ENCODE measurements around the gene SLC35A3. TPM values are rescaled to one million over a fixed set of nuclear protein-coding genes. Genes with fewer than 3 reads are reported as not detected.

Gene SLC35A3
- total and polyA plus RNA-seq, 10 of the 15 experiments (the other 5 are each of a cell fraction or from before 2014, with no cell fraction given) = 3.6 to 24.3 (median 15.4) TPM

DNA sequence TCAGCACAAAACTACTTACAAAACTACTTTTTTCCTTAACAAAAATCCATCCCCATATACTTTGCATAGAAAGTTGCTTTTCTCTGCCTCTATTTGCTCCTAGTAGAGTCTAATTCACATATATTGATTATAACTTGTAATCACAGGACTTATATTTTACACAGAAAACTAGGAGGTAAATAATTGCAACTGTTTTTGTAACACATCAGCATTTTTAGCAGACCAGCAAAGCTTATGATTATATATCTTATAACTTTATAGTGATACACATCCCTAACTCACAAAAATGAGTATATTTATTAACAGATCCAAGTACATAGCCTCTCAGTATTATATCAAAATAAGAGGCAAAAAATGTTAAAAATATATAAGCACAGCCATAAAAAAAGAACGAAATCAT is 17.3 kb upstream of the SLC35A3 start:
- FAIRE-seq (no peak), DNase-seq (ENCODE audit: low read depth, low spot score) (no peak), ATAC-seq (no peak)
- TF ChIP-seq WRNIP1 (IDR thresholded peaks at IDR 0.05; ENCODE audit: borderline replicate concordance, low read depth, low read length) = no peak
- ChIA-PET RAD21 (ENCODE audit: unreplicated experiment) (no interaction called here), POLR2A (no interaction called here), SMC1A (ENCODE audit: uncharacterized antibody, unreplicated experiment) (interaction anchor here (0.6 kb wide), 1 partner anchor 300 kb away, joined by 3 read pairs; no protein-coding TSS in a partner anchor), CTCF (interaction anchor here (0.7 to 1.3 kb wide), 2 partner anchors 14 to 1216 kb away, joined by 3 read pairs; no protein-coding TSS in a partner anchor)
- H3K4me2 ChIP-seq (ENCODE audit: control insufficient read depth, insufficient read depth) = no peak overlapping the region
- no peaks in the 10 kb centered on the region for H4K20me1 ChIP-seq (ENCODE audit: control insufficient read depth, insufficient read depth)
- no peak overlapping the region for H3K27ac ChIP-seq (ENCODE audit: control insufficient read depth, insufficient read depth)
- H3K4me1 ChIP-seq (ENCODE audit: control insufficient read depth, insufficient read depth, low read length) = no peaks in the 10 kb centered on the region
- H3K27me3 ChIP-seq (replicated peaks in 1 of 2; ENCODE audit: control insufficient read depth in 2 of 2, insufficient read depth in 2 of 2, low read length in 1 of 2) = no peaks in the 10 kb centered on the region
- no TSS peak for BruUV-seq (replicated peaks)
- H3K79me2 ChIP-seq (ENCODE audit: control insufficient read depth, insufficient read depth, low read length) = no peaks in the 10 kb centered on the region
- no peak overlapping the region for H3K4me3 ChIP-seq
- no peaks in the 10 kb centered on the region for H3K36me3 ChIP-seq (ENCODE audit: control insufficient read depth in 2 of 2, insufficient read depth in 2 of 2, low read length in 1 of 2)
- H3K9me3 ChIP-seq (replicated peaks; ENCODE audit: control insufficient read depth, insufficient read depth, low read length) = no peaks in the 10 kb centered on the region
- 4% methylated on average over 1 of the region's 1 CpG for WGBS (ENCODE audit: insufficient coverage, insufficient replicate concordance, low lambda C conversion rate, missing lambda C conversion rate)
- H2AFZ ChIP-seq (ENCODE audit: control insufficient read depth, low read depth, low read length) = no peak overlapping the region
- in situ Hi-C loops (cut with MboI) = no loop called here
- intact Hi-C loops (cut with micrococcal nuclease; ENCODE audit: unreplicated experiment) = no loop called here
- H3K9ac ChIP-seq (ENCODE audit: control insufficient read depth, insufficient read depth, low read length) = no peak overlapping the region

DNA sequence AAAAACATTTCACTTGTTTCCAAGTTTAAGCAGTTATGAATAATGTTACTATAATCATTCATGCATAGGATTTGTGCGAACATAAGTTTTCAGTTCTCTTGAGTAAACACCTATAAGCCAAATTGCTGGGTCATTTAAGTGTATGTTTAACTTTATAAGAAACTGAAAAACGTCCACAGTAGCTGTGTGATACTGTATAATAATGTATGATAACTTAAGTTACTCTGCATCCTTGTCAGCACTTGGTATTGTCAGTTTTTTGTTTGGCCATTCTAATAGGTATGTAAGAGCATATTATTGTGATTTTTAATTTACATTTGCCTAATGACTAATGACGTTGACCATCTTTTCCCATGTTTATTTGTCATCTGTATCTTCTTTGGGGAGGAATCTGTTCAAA is 14.4 kb upstream of the SLC35A3 start:
- Histone ChIP-seq H3K9ac (ENCODE audit: control insufficient read depth, insufficient read depth, low read length) (no peak overlapping the region), H3K4me1 (ENCODE audit: control insufficient read depth, insufficient read depth, low read length) (no peaks in the 10 kb centered on the region), H3K4me2 (ENCODE audit: control insufficient read depth, insufficient read depth) (no peak overlapping the region), H3K79me2 (ENCODE audit: control insufficient read depth, insufficient read depth, low read length) (no peaks in the 10 kb centered on the region), H3K27me3 (replicated peaks in 1 of 2; ENCODE audit: control insufficient read depth in 2 of 2, insufficient read depth in 2 of 2, low read length in 1 of 2) (no peaks in the 10 kb centered on the region), H3K9me3 (replicated peaks; ENCODE audit: control insufficient read depth, insufficient read depth, low read length) (no peaks in the 10 kb centered on the region), H3K27ac (ENCODE audit: control insufficient read depth, insufficient read depth) (no peak overlapping the region), H4K20me1 (ENCODE audit: control insufficient read depth, insufficient read depth) (no peaks in the 10 kb centered on the region), H3K4me3 (no peak overlapping the region), H3K36me3 (ENCODE audit: control insufficient read depth in 2 of 2, insufficient read depth in 2 of 2, low read length in 1 of 2) (no peaks in the 10 kb centered on the region), H2AFZ (ENCODE audit: control insufficient read depth, low read depth, low read length) (no peak overlapping the region)
- POLR2A ChIA-PET = no interaction called here
- RAD21 ChIA-PET (ENCODE audit: unreplicated experiment) = no interaction called here
- SMC1A ChIA-PET (ENCODE audit: uncharacterized antibody, unreplicated experiment) = no interaction called here
- in situ Hi-C loops (cut with MboI) (no loop called here), intact Hi-C loops (cut with micrococcal nuclease; ENCODE audit: unreplicated experiment) (no loop called here)
- no peak for DNase-seq (ENCODE audit: low read depth, low spot score)
- FAIRE-seq = no peak
- ATAC-seq = no peak
- 57% methylated on average over 3 of the region's 3 CpGs for WGBS (ENCODE audit: insufficient coverage, insufficient replicate concordance, low lambda C conversion rate, missing lambda C conversion rate)
- BruUV-seq (replicated peaks) = no TSS peak
- CTCF ChIA-PET = no interaction called here
- TF ChIP-seq SMC3 (IDR thresholded peaks at IDR 0.05; ENCODE audit: borderline replicate concordance, low read length) (no peak), FOXM1 (IDR thresholded peaks at IDR 0.05; ENCODE audit: low read depth, low read length) (no peak), EGR1 (IDR thresholded peaks at IDR 0.05; ENCODE audit: borderline replicate concordance in 1 of 2, low read depth in 2 of 2, low read length in 2 of 2) (no peak), KLF5 (IDR thresholded peaks at IDR 0.05; ENCODE audit: partially characterized antibody) (no peak), CBX5 (IDR thresholded peaks at IDR 0.05; ENCODE audit: low read depth) (no peak), GABPA (IDR thresholded peaks at IDR 0.05; ENCODE audit: low read depth) (no peak), ZNF207 (IDR thresholded peaks at IDR 0.05; ENCODE audit: borderline replicate concordance) (no peak), CHD2 (IDR thresholded peaks at IDR 0.05; ENCODE audit: borderline replicate concordance, low read depth, low read length) (no peak), RUNX3 (IDR thresholded peaks at IDR 0.05; ENCODE audit: low read length) (no peak)
- TF ChIP-seq, protein P1, sequence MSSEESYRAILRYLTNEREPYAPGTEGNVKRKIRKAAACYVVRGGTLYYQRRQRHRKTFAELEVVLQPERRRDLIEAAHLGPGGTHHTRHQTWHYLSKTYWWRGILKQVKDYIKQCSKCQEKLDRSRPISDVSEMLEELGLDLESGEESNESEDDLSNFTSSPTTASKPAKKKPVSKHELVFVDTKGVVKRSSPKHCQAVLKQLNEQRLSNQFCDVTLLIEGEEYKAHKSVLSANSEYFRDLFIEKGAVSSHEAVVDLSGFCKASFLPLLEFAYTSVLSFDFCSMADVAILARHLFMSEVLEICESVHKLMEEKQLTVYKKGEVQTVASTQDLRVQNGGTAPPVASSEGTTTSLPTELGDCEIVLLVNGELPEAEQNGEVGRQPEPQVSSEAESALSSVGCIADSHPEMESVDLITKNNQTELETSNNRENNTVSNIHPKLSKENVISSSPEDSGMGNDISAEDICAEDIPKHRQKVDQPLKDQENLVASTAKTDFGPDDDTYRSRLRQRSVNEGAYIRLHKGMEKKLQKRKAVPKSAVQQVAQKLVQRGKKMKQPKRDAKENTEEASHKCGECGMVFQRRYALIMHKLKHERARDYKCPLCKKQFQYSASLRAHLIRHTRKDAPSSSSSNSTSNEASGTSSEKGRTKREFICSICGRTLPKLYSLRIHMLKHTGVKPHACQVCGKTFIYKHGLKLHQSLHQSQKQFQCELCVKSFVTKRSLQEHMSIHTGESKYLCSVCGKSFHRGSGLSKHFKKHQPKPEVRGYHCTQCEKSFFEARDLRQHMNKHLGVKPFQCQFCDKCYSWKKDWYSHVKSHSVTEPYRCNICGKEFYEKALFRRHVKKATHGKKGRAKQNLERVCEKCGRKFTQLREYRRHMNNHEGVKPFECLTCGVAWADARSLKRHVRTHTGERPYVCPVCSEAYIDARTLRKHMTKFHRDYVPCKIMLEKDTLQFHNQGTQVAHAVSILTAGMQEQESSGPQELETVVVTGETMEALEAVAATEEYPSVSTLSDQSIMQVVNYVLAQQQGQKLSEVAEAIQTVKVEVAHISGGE (CRISPR knock-in tag; IDR thresholded peaks at IDR 0.05) = no peak
- TF ChIP-seq, protein P2, sequence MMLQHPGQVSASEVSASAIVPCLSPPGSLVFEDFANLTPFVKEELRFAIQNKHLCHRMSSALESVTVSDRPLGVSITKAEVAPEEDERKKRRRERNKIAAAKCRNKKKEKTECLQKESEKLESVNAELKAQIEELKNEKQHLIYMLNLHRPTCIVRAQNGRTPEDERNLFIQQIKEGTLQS (IDR thresholded peaks at IDR 0.05; ENCODE audit: borderline replicate concordance, extremely low read depth, low read depth, low read length) = no peak
- TF ChIP-seq, protein P3, sequence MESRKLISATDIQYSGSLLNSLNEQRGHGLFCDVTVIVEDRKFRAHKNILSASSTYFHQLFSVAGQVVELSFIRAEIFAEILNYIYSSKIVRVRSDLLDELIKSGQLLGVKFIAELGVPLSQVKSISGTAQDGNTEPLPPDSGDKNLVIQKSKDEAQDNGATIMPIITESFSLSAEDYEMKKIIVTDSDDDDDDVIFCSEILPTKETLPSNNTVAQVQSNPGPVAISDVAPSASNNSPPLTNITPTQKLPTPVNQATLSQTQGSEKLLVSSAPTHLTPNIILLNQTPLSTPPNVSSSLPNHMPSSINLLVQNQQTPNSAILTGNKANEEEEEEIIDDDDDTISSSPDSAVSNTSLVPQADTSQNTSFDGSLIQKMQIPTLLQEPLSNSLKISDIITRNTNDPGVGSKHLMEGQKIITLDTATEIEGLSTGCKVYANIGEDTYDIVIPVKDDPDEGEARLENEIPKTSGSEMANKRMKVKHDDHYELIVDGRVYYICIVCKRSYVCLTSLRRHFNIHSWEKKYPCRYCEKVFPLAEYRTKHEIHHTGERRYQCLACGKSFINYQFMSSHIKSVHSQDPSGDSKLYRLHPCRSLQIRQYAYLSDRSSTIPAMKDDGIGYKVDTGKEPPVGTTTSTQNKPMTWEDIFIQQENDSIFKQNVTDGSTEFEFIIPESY (IDR thresholded peaks at IDR 0.05) = no peak
